Ishikawa (cell line): ENCODE results near the gene AGFG2.

Experiments used
- CEBPB ChIP-seq: IDR thresholded peaks from 2 replicates; pipeline ENCODE4 v1.6.1; 2012
- CREB1 ChIP-seq: IDR thresholded peaks from 2 replicates; pipeline ENCODE4 v1.6.1; 2012; ENCODE audit warnings: low read depth
- EP300 ChIP-seq: IDR thresholded peaks from 2 replicates; pipeline ENCODE4 v1.6.1; 2012; ENCODE audit warnings: borderline replicate concordance
- MAX ChIP-seq: IDR thresholded peaks from 2 replicates; pipeline ENCODE4 v1.6.1; 2012
- RAD21 ChIP-seq: IDR thresholded peaks from 2 replicates; pipeline ENCODE4 v1.6.1; 2012; ENCODE audit warnings: low read depth
- TAF1 ChIP-seq: IDR thresholded peaks from 2 replicates; pipeline ENCODE4 v1.6.1; 2012; ENCODE audit warnings: low read depth, mild to moderate bottlenecking
- YY1 ChIP-seq: IDR thresholded peaks from 2 replicates; pipeline ENCODE4 v1.6.1; 2012; ENCODE audit warnings: low read depth
- ZBTB7A ChIP-seq: IDR thresholded peaks from 2 replicates; pipeline ENCODE4 v1.6.1; 2012; ENCODE audit warnings: low read depth

GRCh38 chr7:100613412-100614175 lies 74.6 kb downstream of the AGFG2 start:
- TF ChIP-seq MAX (no peak), EP300 (no peak), CREB1 (no peak), CEBPB (no peak), ZBTB7A (no peak), YY1 (no peak), RAD21 (no peak), TAF1 (no peak)
